ENCODE data around the gene STIM1. TPM values are rescaled to one million over a fixed set of nuclear protein-coding genes. Genes with fewer than 3 reads are reported as not detected.
"Not testable (repeated sequence)": the region's sequence is repeated elsewhere in the genome, so short reads cannot be mapped to it uniquely, and the experiment has no call there.

The STIM1 gene
- total RNA-seq, 3 donors from 2014 or later (not counting 1 experiment from before 2014, with no cell fraction given) = 171 to 187 (median 175) TPM

GRCh38 chr11:4127357-4127756 is 271.9 kb downstream of the STIM1 start:
- peaks cover 21% of the 10 kb centered on the region for H3K36me3 Mint-ChIP-seq

GRCh38 chr11:4130219-4130618 is 274.8 kb downstream of the STIM1 start:
- H3K36me3 Mint-ChIP-seq; H3K4me1 ChIP-seq (ENCODE audit: control insufficient read depth, insufficient read depth, low read length); H3K27ac Mint-ChIP-seq; H3K27me3 ChIP-seq (ENCODE audit: control insufficient read depth, insufficient read depth, low read length); ATAC-seq; H3K4me1 Mint-ChIP-seq; DNase-seq; H3K4me3 Mint-ChIP-seq; H3K9me3 ChIP-seq (ENCODE audit: control insufficient read depth, insufficient read depth, low read length); intact Hi-C loops (cut with micrococcal nuclease); H3K27ac ChIP-seq (ENCODE audit: low read length); H3K27me3 Mint-ChIP-seq (ENCODE audit: low read depth in 2 of 2); H3K4me3 ChIP-seq (ENCODE audit: low read length); H3K9me3 Mint-ChIP-seq: not testable (repeated sequence)
- WGBS (ENCODE audit: insufficient coverage) = 92% methylated on average over 3 of the region's 4 CpGs
- H3K36me3 ChIP-seq (ENCODE audit: control insufficient read depth, insufficient read depth, low read length) = peaks cover 53% of the 10 kb centered on the region

More at GRCh38 chr11:4127357-4127756, 271.9 kb downstream of the STIM1 start:
- Mint-ChIP-seq H3K9me3 (no peaks in the 10 kb centered on the region), H3K27ac (no peak overlapping the region), H3K4me3 (no peak overlapping the region), H3K27me3 (ENCODE audit: low read depth in 2 of 2) (no peaks in the 10 kb centered on the region), H3K4me1 (peaks cover 0 to 7% of the 10 kb centered on the region in 2 donors)
- intact Hi-C loops (cut with micrococcal nuclease) = no loop called here
- H3K4me1 ChIP-seq (ENCODE audit: control insufficient read depth, insufficient read depth, low read length) = no peaks in the 10 kb centered on the region
- TF ChIP-seq CTCF (IDR thresholded peaks at IDR 0.05) = no peak
- peaks cover 55% of the 10 kb centered on the region for H3K36me3 ChIP-seq (ENCODE audit: control insufficient read depth, insufficient read depth, low read length)
- no peak overlapping the region for H3K27ac ChIP-seq (ENCODE audit: low read length)
- WGBS (ENCODE audit: insufficient coverage) = 95% methylated on average over 1 of the region's 1 CpG
- DNase-seq = no peak
- ATAC-seq = no peak
- H3K4me3 ChIP-seq (ENCODE audit: low read length) = no peak overlapping the region
- H3K27me3 ChIP-seq (ENCODE audit: control insufficient read depth, insufficient read depth, low read length) = no peaks in the 10 kb centered on the region
- H3K9me3 ChIP-seq (ENCODE audit: control insufficient read depth, insufficient read depth, low read length) = no peaks in the 10 kb centered on the region

GRCh38 chr11:4134806-4135205 is 279.3 kb downstream of the STIM1 start:
- Mint-ChIP-seq H3K36me3 (peaks cover 20% of the 10 kb centered on the region), H3K9me3 (peaks cover 0 to 1% of the 10 kb centered on the region in 2 donors), H3K4me1 (no peaks in the 10 kb centered on the region), H3K27ac (no peak overlapping the region), H3K27me3 (ENCODE audit: low read depth in 2 of 2) (no peaks in the 10 kb centered on the region), H3K4me3 (no peak overlapping the region)
- Histone ChIP-seq H3K27me3 (ENCODE audit: control insufficient read depth, insufficient read depth, low read length) (no peaks in the 10 kb centered on the region), H3K27ac (ENCODE audit: low read length) (no peak overlapping the region), H3K9me3 (ENCODE audit: control insufficient read depth, insufficient read depth, low read length) (no peaks in the 10 kb centered on the region), H3K36me3 (ENCODE audit: control insufficient read depth, insufficient read depth, low read length) (peaks cover 56% of the 10 kb centered on the region), H3K4me1 (ENCODE audit: control insufficient read depth, insufficient read depth, low read length) (no peaks in the 10 kb centered on the region), H3K4me3 (ENCODE audit: low read length) (no peak overlapping the region)
- no peak for TF ChIP-seq CTCF (IDR thresholded peaks at IDR 0.05)
- intact Hi-C loops (cut with micrococcal nuclease) = no loop called here
- no peak for DNase-seq
- no peak for ATAC-seq

GRCh38 chr11:4138497-4138896 is 283.0 kb downstream of the STIM1 start:
- intact Hi-C loops (cut with micrococcal nuclease) = no loop called here
- Mint-ChIP-seq H3K36me3 (peaks cover 40% of the 10 kb centered on the region), H3K4me3 (no peak overlapping the region), H3K27me3 (ENCODE audit: low read depth in 2 of 2) (no peaks in the 10 kb centered on the region), H3K4me1 (no peaks in the 10 kb centered on the region), H3K27ac (no peak overlapping the region), H3K9me3 (peaks cover 0 to 9% of the 10 kb centered on the region in 2 donors)
- Histone ChIP-seq H3K4me3 (ENCODE audit: low read length) (no peak overlapping the region), H3K9me3 (ENCODE audit: control insufficient read depth, insufficient read depth, low read length) (peaks cover 5% of the 10 kb centered on the region), H3K4me1 (ENCODE audit: control insufficient read depth, insufficient read depth, low read length) (no peaks in the 10 kb centered on the region), H3K27ac (ENCODE audit: low read length) (no peak overlapping the region), H3K27me3 (ENCODE audit: control insufficient read depth, insufficient read depth, low read length) (no peaks in the 10 kb centered on the region), H3K36me3 (ENCODE audit: control insufficient read depth, insufficient read depth, low read length) (peaks cover 47% of the 10 kb centered on the region)
- no peak for TF ChIP-seq CTCF (IDR thresholded peaks at IDR 0.05)
- ATAC-seq (no peak), DNase-seq (no peak)
- 100% methylated on average over 1 of the region's 1 CpG for WGBS (ENCODE audit: insufficient coverage)
